Mesenchymal stem cell (in vitro differentiated cells and primary cell): ENCODE results near the gene ZIC2.
"Not testable (repeated sequence)": the region's sequence is repeated elsewhere in the genome, so short reads cannot be mapped to it uniquely, and the experiment has no call there.

ENCODE experiments used
- DNase-seq: peaks from one replicate; pipeline ENCODE4 v3.0.0-alpha.2; 2013
- H2AFZ ChIP-seq: one replicate; pipeline ENCODE4 v1.6.1; 2013; ENCODE audit warnings: low read depth, mild to moderate bottlenecking, control low read depth, inconsistent platforms, low read length, moderate library complexity
- H2AK5ac ChIP-seq: 2 replicates; pipeline ENCODE4 v1.6.1; 2013; ENCODE audit warnings: low read length, moderate library complexity, mild to moderate bottlenecking, inconsistent platforms; ENCODE audit not compliant: severe bottlenecking
- H2BK120ac ChIP-seq: one replicate; pipeline ENCODE4 v1.6.1; 2013; ENCODE audit warnings: low read depth, mild to moderate bottlenecking, inconsistent platforms, low read length, moderate library complexity
- H2BK12ac ChIP-seq, 2 experiments: one replicate each; pipeline ENCODE4 v1.6.1; 2013; ENCODE audit warnings: inconsistent platforms in 2 of 2, low read length in 2 of 2, mild to moderate bottlenecking in 2 of 2, moderate library complexity in 2 of 2, control low read depth in 1 of 2
- H2BK15ac ChIP-seq: one replicate; pipeline ENCODE4 v1.6.1; 2013; ENCODE audit warnings: mild to moderate bottlenecking, low read depth, inconsistent platforms; ENCODE audit not compliant: poor library complexity, severe bottlenecking
- H2BK5ac ChIP-seq: 2 replicates; pipeline ENCODE4 v1.6.1; 2013; ENCODE audit warnings: low read depth, mild to moderate bottlenecking, low read length, control low read depth, inconsistent platforms; ENCODE audit not compliant: poor library complexity, severe bottlenecking
- H3K14ac ChIP-seq, 2 experiments: one replicate each; pipeline ENCODE4 v1.6.1; 2013; ENCODE audit warnings: inconsistent platforms in 2 of 2, low read length in 2 of 2, control low read depth in 1 of 2, mild to moderate bottlenecking in 1 of 2, moderate library complexity in 1 of 2
- H3K18ac ChIP-seq, 2 experiments: one replicate each; pipeline ENCODE4 v1.6.1; 2013; ENCODE audit warnings: inconsistent platforms in 2 of 2, low read length in 2 of 2, control low read depth in 1 of 2, low read depth in 1 of 2, mild to moderate bottlenecking in 1 of 2
- H3K23ac ChIP-seq, 2 experiments: one replicate each; pipeline ENCODE4 v1.6.1; 2013; ENCODE audit warnings: inconsistent platforms in 2 of 2, low read length in 2 of 2, mild to moderate bottlenecking in 2 of 2, moderate library complexity in 2 of 2, control low read depth in 1 of 2
- H3K27ac ChIP-seq: 2 replicates; pipeline ENCODE4 v1.5.1; 2013; ENCODE audit warnings: mild to moderate bottlenecking, moderate library complexity, low read length, control low read depth, inconsistent platforms; ENCODE audit not compliant: poor library complexity, severe bottlenecking
- H3K27me3 ChIP-seq, 2 experiments: 2 replicates each; pipeline versions ENCODE4 v1.6.1 to v1.7.0; 2013; ENCODE audit warnings: low read length in 2 of 2, mild to moderate bottlenecking in 2 of 2, moderate library complexity in 2 of 2, control low read depth in 1 of 2, inconsistent platforms in 1 of 2; ENCODE audit not compliant: control insufficient read depth in 1 of 2, insufficient read depth in 1 of 2
- H3K36me3 ChIP-seq, 2 experiments: 2 replicates each; pipeline versions ENCODE4 v1.6.1 to v1.7.0; 2013; ENCODE audit warnings: low read length in 2 of 2, control low read depth in 1 of 2, inconsistent platforms in 1 of 2, low read depth in 1 of 2, mild to moderate bottlenecking in 1 of 2; ENCODE audit not compliant: insufficient read depth in 2 of 2, control insufficient read depth in 1 of 2
- H3K4ac ChIP-seq, 2 experiments: one replicate each; pipeline ENCODE4 v1.6.1; 2013; ENCODE audit warnings: inconsistent platforms in 2 of 2, low read length in 2 of 2, mild to moderate bottlenecking in 2 of 2, moderate library complexity in 2 of 2, control low read depth in 1 of 2, low read depth in 1 of 2
- H3K4me1 ChIP-seq: 2 replicates; pipeline ENCODE4 v1.6.1; 2013; ENCODE audit warnings: low read depth, low read length, control low read depth; ENCODE audit not compliant: control insufficient read depth, insufficient read depth
- H3K4me2 ChIP-seq: 2 replicates; pipeline ENCODE4 v1.6.1; 2013; ENCODE audit warnings: low read length, mild to moderate bottlenecking, inconsistent platforms; ENCODE audit not compliant: poor library complexity, severe bottlenecking
- H3K4me3 ChIP-seq, 2 experiments: 2 replicates each; pipeline versions ENCODE4 v1.5.1 to v1.7.0; 2013; ENCODE audit warnings: low read length in 2 of 2, mild to moderate bottlenecking in 2 of 2, control low read depth in 1 of 2, low read depth in 1 of 2; ENCODE audit not compliant: insufficient read depth in 1 of 2
- H3K79me1 ChIP-seq: replicated peaks from 2 replicates; pipeline ENCODE4 v1.6.1; 2013; ENCODE audit warnings: mild to moderate bottlenecking, control low read depth, low read length, inconsistent platforms; ENCODE audit not compliant: poor library complexity, severe bottlenecking
- H3K9ac ChIP-seq: 2 replicates; pipeline ENCODE4 v1.7.0; 2013; ENCODE audit warnings: mild to moderate bottlenecking, low read length, moderate library complexity
- H3K9me3 ChIP-seq: 2 replicates; pipeline ENCODE4 v1.7.0; 2013; ENCODE audit warnings: mild to moderate bottlenecking, low read length; ENCODE audit not compliant: control insufficient read depth
- H4K8ac ChIP-seq: one replicate; pipeline ENCODE4 v1.6.1; 2013; ENCODE audit warnings: inconsistent platforms, mild to moderate bottlenecking, low read length, moderate library complexity
- H4K91ac ChIP-seq: one replicate; pipeline ENCODE4 v1.6.1; 2013; ENCODE audit warnings: mild to moderate bottlenecking, low read length, inconsistent platforms
- WGBS: methylation state at CpG from one replicate; pipeline ENCODE4 v1.1.7; 2013; ENCODE audit warnings: mixed read lengths; 5-methylcytosine and 5-hydroxymethylcytosine counted together

ZIC2 gene

GRCh38 chr13:99945515-99945914 is 36.1 kb upstream of the ZIC2 start:
- 100% methylated on average over 1 of the region's 2 CpGs for WGBS
- H2BK15ac ChIP-seq = not testable (repeated sequence)

GRCh38 chr13:99947666-99948065 is 33.9 kb upstream of the ZIC2 start:
- Histone ChIP-seq H2AFZ (no peak overlapping the region), H3K79me1 (no peaks in the 10 kb centered on the region), H3K4me2 (no peak overlapping the region), H4K91ac (no peak overlapping the region), H4K8ac (no peak overlapping the region), H3K4me1 (peaks cover 7% of the 10 kb centered on the region), H3K14ac (no peak overlapping the region), H2BK5ac (no peak overlapping the region), H3K18ac (no peak overlapping the region), H2AK5ac (no peak overlapping the region), H2BK15ac (no peak overlapping the region), H3K9ac (no peak overlapping the region), H3K4ac (no peak overlapping the region), H3K23ac (no peak overlapping the region), H2BK120ac (no peak overlapping the region), H2BK12ac (no peak overlapping the region), H3K36me3 (no peaks in the 10 kb centered on the region), H3K4me3 (no peak overlapping the region), H3K27ac (no peak overlapping the region), H3K9me3 (no peaks in the 10 kb centered on the region), H3K27me3 (peaks cover 0 to 82% of the 10 kb centered on the region in 2 experiments)
- no CpG with 5 or more reads among the region's 2 CpGs for WGBS
- DNase-seq = no peak

More at GRCh38 chr13:99945515-99945914, 36.1 kb upstream of the ZIC2 start:
- H3K4ac ChIP-seq, H4K91ac ChIP-seq, H3K4me1 ChIP-seq, H3K4me3 ChIP-seq, H3K23ac ChIP-seq, DNase-seq, H3K18ac ChIP-seq, H3K4me2 ChIP-seq, H2BK120ac ChIP-seq, H3K9ac ChIP-seq, H3K79me1 ChIP-seq, H3K9me3 ChIP-seq, H3K27ac ChIP-seq, H2BK12ac ChIP-seq, H2AK5ac ChIP-seq, H4K8ac ChIP-seq, H3K14ac ChIP-seq, H2AFZ ChIP-seq, H2BK5ac ChIP-seq, H3K36me3 ChIP-seq: not testable (repeated sequence)
- H3K27me3 ChIP-seq = peaks cover 0 to 71% of the 10 kb centered on the region in 2 experiments

- 91% methylated on average over 2 of the region's 4 CpGs for WGBS
Measured at GRCh38 chr13:99948411-99948810, 33.2 kb upstream of the ZIC2 start.

GRCh38 chr13:99948907-99949678 is 32.5 kb upstream of the ZIC2 start:
- no peak overlapping the region for H3K14ac ChIP-seq
- H3K4ac ChIP-seq = no peak overlapping the region
- H3K4me3 ChIP-seq = no peak overlapping the region
- peak overlapping the region; percentile 71 for H2AK5ac ChIP-seq
- H3K27ac ChIP-seq = peak overlapping the region; percentile 27
- 73% methylated on average over 9 of the region's 10 CpGs for WGBS
- H2BK120ac ChIP-seq = no peak overlapping the region
- H2AFZ ChIP-seq = no peak overlapping the region
- peaks cover 7% of the 10 kb centered on the region for H3K4me1 ChIP-seq
- no peaks in the 10 kb centered on the region for H3K9me3 ChIP-seq
- no peak overlapping the region for H3K4me2 ChIP-seq
- no peak overlapping the region for H3K18ac ChIP-seq
- DNase-seq = no peak
- H3K79me1 ChIP-seq = no peaks in the 10 kb centered on the region
- H2BK15ac ChIP-seq = no peak overlapping the region
- no peak overlapping the region for H2BK5ac ChIP-seq
- no peak overlapping the region for H2BK12ac ChIP-seq
- no peak overlapping the region for H4K91ac ChIP-seq
- H3K27me3 ChIP-seq = peaks cover 0 to 92% of the 10 kb centered on the region in 2 experiments
- H3K36me3 ChIP-seq = no peaks in the 10 kb centered on the region
- H3K23ac ChIP-seq = no peak overlapping the region
- H3K9ac ChIP-seq = no peak overlapping the region
- H4K8ac ChIP-seq = no peak overlapping the region

More at GRCh38 chr13:99948411-99948810, 33.2 kb upstream of the ZIC2 start:
- no peak overlapping the region for H3K27ac ChIP-seq
- H3K4me2 ChIP-seq = no peak overlapping the region
- no peak overlapping the region for H4K91ac ChIP-seq
- H2AK5ac ChIP-seq = no peak overlapping the region
- no peak overlapping the region for H3K9ac ChIP-seq
- H3K9me3 ChIP-seq = no peaks in the 10 kb centered on the region
- no peak overlapping the region for H2BK120ac ChIP-seq
- H2BK15ac ChIP-seq = no peak overlapping the region
- H2BK12ac ChIP-seq = no peak overlapping the region
- no peak overlapping the region for H3K18ac ChIP-seq
- H3K14ac ChIP-seq = no peak overlapping the region
- no peak for DNase-seq
- no peak overlapping the region for H2AFZ ChIP-seq
- H3K4ac ChIP-seq = no peak overlapping the region
- no peaks in the 10 kb centered on the region for H3K36me3 ChIP-seq
- no peak overlapping the region for H3K4me3 ChIP-seq
- no peak overlapping the region for H2BK5ac ChIP-seq
- H3K23ac ChIP-seq = no peak overlapping the region
- no peak overlapping the region for H4K8ac ChIP-seq
- peaks cover 0 to 89% of the 10 kb centered on the region in 2 experiments for H3K27me3 ChIP-seq
- H3K79me1 ChIP-seq = no peaks in the 10 kb centered on the region
- H3K4me1 ChIP-seq = peaks cover 7% of the 10 kb centered on the region
